G401.6 (cell line): ENCODE results near the gene BRME1.

ENCODE experiments used
- FAIRE-seq: peaks from 2 replicates; lab custom pipeline; 2012; peaks lifted over from hg19 to GRCh38; lab: Jason Lieb, UNC

BRME1 gene

DNA sequence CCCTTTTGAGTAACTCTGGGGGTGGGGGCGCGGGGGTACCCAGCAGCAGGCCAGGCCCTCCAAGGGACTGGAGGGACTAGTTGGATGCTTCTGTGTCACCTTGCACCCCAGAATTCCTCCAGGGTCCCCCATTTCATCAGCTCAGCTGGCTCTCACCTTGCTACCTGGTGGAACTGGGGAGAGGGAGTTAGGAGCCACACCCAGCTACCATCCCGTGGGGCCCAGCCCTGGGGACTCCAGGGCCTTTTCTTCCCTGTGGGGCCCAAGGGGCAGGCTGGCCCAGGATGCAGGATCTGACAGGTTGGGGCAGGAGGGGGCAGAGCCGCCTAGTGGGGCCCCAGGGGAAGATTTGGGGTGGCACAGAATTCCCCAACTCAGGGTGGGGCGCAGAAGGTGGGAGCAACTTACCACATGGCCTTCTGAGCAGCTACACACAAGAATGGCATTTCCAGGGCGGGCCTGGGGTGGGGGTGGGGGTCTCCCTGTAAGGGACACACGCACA is 61.7 kb downstream of the BRME1 start:
- FAIRE-seq = no peak

DNA sequence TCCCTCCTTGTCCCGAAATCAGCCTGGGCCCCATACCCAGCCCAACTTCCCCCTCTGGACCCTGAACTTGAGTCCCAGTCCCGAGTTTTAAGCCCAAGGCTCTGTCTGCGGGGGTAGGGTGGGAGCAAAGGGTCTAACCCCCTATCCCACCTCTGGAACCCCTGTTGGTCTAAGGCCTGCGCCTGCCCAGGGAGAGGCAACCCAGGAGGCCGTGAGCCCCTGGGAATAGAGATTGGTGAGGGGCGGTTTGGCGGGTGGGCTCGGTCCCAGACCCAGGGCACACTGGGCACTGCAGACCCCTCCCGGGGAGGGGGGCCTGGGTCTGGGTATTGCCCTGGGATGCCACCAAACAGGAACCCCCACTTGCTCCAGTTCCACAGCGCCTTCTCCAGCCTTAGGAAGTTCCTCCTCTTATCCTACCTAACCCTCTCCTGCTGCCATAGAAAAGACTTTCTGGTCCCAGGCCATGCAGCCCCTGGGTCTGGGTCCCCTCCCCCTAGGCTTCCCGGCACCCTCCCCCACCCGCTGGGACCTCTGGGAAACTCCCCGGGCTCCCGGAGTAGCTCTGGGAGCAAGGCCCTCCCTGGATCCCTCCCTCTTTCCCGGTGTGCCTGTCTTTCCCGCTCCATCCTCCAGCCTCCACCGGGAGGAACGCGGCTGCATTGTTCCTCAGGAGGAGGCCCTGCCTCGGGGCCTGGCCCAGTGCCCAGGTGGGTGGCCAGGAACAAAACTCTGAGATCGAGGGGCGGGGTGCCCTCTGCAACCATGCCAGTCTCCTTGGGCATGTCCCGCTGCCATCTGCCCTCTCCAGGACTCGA is 62.6 kb downstream of the BRME1 start:
- no peak for FAIRE-seq

DNA sequence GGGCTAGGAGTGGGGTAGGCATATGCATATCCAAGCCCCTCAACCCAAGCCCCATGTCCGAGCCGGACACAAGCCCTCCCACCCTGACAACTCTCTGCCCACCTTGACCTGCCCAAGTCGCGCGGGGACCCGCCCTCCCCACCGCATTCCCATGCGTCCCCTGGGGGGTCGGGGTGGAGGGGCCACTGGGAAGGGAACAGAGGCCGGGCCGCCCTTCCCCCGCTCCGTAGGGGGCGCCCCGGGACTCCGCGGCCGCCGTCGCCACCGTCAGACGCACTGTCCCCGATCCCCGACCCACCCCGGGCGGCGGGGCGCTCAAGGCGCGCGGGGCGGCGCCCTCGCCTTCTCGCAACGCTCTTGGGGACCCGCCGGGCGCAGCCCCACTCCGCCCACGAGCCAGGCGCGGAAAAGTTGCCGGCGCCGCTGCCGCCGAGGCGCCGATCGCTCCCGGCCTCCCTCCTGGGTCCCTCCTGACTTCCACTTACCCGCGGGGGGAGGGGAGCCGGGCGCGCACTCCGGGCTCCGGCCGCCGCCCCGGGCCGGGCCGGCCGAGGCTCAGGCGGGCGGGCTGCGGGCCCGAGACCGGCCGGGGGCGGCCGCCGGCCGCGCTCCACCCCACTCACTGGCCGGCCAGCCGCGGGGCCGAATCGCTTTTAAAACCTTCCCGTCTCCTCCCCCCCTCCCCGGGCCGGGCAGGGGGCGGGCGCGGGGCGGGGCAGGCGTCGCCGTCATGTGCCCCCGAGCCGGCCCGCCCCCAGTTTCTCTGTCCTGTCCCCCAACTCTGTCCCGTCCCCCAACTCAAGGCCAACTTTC is 63.4 kb downstream of the BRME1 start:
- no peak for FAIRE-seq

DNA sequence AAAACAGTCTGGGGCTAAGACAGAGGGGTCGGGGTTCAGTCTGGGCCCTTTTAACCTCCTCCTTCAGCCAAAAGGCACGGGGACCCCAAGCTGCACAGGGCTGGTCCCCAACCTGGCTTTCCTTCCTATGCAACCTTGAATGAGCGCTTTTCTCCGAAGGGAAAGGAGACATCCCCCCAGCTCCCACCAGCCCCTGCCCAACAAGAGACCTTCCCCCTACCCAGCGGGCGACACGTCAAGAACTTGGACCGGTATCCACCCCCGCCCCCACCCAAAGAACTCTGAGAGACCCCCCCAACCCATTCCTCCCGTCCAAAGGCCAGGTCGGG is 64.0 kb downstream of the BRME1 start:
- no peak for FAIRE-seq

DNA sequence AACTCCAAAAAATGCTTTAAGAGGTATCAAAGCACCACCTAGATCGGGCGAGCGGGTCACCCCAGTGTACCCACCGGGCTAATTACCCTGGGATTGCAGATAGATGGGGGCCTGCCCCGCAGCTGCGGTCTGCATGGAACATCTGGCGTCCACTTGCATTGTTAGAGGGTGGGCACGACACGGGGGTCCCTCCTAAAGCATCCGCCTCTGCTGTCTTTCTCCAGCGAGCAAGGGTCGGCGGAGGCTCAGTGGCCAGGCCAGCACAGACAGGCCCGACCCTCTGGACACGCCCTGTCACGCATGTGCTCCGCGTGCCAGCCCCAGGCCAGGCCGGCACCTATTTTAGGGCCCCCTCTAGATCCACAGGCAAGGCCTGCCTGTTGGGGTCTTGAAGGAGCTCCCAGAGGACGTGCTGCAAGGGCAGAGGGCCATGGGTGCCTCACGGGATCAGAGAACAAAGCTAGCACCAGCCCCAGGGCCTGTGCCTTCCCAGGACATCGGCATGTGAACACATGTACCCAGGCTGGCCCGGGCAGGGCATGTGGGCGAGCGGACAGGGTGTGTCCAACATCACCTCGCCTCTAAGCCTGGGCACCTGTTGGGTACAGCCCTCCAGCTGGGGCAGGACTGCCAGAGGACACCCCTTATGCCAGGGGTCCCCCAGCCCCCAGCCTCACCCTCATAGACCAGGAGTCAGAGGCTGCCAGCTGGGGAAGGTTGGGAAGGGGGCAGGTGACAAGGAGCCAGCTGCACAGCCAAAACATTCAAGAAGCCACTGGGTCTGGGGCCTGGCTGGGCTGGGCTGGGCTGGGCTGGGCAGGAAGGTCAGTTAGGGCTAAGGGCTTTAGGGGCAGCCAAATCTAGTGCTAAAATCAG is 64.6 kb downstream of the BRME1 start:
- FAIRE-seq = no peak

DNA sequence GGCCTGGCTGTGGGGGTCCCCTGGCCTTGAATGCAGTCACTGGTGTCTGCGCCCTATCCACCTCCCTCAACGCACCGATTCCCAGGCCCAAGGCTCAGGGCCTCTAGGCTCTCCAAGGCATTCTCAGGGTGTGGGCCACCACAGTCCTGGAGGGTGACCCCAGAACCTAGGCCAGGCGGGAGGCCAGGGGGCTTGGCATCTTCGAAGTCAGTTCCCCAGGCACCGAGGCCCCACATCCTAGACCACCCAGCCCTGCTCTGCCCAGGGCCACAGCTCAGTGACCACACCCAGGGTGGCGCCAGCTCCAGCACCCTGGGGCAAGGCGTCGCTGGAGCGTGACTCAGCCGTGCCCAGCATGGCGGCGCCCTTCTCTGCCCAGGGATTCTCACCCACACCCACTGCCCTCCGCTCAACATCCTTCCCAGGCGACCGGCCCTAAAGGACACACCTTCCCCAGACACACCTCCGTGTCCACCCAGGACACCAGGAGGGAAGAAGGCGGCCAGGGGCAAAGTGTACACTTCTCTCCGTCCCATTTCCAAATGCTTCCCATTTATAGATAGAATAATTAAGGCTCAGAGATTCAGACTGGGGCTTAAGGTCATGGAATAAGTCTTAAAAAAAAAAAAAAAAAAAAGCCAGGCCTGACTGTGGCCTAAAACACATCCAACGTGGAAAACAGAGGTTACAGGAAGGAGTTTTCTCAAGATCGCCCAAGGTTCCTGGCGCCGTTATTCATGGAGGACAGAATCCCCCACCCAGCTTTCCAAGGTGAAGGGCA is 65.4 kb downstream of the BRME1 start:
- no peak for FAIRE-seq

DNA sequence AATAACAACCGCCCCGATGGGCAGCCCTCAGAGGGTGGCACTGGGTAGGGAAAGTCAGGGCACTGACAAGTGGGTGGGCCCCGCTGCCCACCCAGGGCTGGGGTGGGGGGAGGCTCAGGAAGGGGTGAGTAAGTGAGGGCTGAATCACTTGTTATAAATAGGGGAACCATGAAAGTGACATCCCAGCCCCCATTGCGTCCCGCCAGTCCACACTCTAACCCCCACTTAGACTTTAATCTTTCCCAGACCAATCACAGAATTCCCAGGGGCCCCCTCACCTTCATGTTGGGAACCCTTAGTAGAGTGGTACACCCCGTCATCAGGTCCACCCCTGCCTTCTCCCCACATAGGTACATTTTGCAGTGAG is 66.0 kb downstream of the BRME1 start:
- FAIRE-seq = no peak

DNA sequence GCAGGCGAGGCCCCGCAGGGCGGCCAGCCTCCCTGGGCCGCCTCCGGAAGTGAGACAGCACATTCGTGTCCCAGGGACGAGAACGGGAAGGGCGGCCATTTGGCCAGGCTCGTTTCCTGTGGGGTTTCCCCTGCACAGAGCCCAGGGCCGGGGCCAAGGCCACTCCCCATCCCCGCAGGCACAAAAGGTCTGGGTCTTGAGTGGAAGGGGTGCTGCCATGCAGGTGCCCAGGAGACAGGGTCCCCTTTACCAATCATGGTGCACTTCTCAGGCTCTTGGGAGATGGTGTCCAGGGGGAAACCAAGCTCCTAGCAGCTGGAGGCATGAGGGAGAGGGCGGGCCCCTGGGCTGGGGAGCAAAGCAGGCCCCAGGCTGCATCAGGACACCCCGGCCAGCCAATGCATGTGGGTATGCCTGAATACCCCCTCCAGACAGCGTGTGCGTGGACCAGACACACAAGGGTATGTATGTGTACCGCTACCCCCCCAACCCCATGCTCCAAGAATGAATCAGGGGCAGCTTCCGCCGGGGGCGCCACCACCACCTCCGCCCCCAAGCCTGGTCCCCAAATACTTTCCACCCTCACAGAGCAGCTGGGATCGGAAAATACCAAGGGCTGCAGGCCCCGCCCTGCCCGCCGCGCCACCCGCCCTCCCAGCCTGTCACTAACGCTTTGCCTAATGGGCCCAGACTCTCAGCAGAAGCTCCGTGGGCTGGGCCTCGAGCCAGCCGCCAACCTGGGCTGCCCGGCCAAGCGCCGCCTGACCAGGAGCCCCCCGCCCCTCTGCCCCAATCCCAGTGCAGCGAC is 66.6 kb downstream of the BRME1 start:
- FAIRE-seq = no peak

DNA sequence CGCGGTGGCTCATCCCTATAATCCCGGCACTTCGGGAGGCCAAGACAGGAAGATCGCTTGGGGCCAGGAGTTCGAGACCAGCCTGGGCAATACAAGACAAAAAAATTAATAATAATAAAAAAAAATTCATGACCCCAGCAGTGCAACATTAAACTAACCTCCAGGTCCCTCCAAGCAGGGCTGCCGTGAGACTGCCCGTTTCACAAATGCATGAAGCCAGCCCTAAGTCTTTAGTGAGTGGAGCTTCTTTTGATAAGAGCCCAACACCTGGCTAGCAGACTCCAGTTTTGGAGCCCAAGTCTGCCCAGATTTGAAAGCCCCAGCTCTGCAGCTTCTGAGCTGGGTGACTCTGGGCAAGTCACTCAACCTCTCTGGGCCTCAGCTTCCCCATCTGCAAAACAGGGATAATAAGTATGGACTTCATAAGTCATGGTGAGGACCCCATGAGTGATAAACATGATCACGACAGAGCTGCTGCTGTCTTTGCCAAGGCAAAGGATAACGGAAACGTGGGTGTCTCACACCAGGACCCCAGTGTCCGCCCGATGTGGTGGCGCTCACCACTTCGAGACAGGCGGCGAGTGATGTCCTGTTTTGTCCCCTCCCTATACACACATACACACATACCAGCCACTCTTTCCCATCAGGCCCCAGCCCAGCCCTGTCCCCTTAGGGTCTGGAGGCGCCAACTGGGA is 67.3 kb downstream of the BRME1 start:
- FAIRE-seq = no peak

DNA sequence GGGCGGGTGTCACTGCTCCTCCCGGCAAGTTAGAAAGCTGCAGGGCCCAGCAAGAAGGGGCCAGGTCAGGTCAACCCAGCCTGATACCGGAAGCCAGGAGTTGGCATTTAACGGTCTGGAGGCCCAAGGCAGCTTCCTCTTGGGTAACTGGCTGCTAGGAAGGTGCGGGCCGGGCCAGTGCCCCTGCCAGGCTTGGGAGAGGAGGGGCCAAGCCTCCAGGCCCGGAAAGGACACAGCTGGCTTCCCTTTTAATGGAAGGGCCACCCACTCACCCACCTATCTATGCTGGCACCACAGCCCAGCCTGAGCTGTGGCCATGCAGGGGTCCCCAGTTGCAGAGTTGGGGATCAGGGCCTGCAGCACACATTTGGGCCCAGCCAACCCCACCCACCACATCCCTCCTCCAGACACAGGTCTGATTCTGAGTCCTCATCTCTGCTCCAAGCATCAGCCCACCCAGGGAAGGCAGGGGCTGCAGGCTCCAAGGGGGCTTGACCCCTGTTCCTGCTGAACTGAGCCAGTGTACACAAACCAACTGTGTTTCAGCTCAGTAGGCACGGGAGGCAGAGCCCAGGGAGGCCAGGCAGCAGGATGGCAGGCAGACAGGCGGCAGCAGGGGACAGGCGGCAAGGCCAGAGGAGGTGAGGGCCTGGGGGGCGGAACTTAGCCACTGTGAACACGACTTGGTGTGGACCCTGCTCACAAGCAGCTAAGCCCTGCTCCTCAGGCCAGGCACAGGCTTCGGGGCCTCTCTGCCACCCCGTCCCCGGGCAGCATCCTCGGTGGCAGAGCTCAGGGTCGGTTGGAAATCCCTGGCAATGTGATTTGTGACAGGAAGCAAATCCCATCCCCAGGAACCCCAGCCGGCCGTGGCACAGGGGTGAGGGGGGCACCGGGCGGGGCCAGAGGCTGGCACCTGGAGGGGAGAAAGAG is 69.9 kb downstream of the BRME1 start:
- no peak for FAIRE-seq

DNA sequence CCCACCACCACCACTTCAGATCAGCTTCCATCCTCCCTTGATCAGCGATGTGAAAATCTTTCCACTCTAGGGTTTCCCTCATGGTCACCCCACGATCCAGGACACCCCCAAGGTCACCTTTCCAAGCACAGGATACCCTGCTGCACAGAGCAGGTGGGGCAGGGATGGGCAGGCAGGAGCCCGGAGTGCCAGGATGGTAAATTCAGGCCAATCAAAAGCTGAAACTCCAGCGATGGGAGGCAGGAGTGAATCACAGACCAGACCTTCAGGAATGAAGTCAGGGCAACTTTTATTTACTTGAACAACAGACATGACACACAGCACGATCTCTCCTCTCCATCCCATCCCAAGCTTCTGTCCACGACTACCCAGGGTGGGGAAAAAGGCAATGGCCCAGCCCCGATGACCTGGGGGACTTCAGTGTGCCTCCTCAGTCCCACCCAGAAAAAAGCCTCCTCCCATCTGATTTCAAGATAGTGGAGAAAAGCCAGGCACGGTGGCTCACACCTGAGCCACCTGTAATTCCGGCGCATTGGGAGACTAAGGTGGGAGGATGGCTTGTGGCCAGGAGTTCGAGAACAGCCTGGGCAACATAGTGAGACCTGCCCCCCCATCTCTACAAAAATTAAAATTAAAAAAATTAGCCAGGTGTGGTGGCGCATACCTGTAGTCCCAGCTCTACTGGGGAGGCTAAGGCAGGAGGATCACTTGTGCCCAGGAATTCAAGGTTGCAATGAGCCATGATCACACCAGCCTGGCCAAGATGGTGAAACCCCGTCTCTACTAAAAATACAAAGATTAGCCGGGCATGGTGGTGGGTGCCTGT is 71.5 kb downstream of the BRME1 start:
- FAIRE-seq = peak; percentile 77

DNA sequence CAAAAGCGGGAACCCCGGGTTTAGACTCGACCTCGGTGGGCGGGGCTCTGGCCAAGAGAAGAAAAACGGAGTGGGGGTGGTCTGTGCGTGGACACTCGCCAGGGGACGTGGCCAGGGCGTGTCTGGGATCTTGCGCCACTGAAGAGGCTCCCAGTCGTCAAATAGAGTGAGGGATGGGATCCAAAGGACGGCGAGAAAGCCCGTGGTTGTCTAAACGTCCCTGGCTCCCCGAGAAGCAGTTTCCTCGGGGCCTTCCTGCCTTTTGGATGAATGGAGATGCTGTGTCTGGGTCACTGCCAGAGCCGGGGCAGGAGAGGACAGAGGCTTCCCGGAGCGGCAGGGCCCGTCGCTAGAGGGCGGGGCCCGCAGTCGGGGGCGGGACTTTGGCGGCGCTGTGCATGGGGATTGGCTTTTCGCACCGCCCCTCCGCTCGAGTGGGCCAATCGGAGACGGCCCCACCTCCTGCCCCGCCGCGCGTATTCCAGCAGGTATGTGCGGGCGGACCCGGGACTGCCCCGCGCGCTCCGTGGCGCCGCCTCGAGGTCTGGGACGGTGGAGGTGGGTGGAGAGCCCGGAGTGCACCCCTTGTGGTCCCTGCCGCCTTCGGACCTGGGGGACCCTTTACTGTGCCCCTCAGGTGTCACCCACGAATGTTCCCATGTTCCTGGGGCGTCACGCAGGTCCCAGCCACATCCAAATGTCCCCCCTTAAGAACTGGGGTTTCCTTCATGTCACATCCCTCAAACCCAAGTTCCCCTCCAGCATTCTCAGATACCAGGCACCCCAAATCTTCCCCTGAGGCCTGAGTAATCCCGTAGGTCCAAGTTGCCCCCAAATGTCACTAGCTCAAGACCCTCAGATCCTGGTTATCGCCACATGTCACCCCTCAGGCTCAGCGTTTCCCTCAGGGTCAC is 72.3 kb downstream of the BRME1 start:
- FAIRE-seq = peak; percentile 39
